Measurements from ENCODE around the gene TM2D3. TPM values are rescaled to one million over a fixed set of nuclear protein-coding genes. Genes with fewer than 3 reads are reported as not detected.

TM2D3 gene
- total and polyA plus RNA-seq, 8 donors, result 20.4 to 128 (median 46.2) TPM

- Histone ChIP-seq H3K9me3 (no peaks in the 10 kb centered on the region), H3K27ac (peak overlapping the region in 1 of 5 donors; percentile 69), H3K4me1 (peaks cover 11 to 40% (median 28%) of the 10 kb centered on the region in 4 donors), H3K27me3 (peaks cover 0 to 3% (median 0%) of the 10 kb centered on the region in 3 donors), H3K4me3 (no peak overlapping the region), H3K36me3 (no peaks in the 10 kb centered on the region)
- no peak for TF ChIP-seq POLR2AphosphoS5 (IDR thresholded peaks at IDR 0.05)
- no peak for TF ChIP-seq EP300 (IDR thresholded peaks at IDR 0.05)
- TF ChIP-seq CTCF (IDR thresholded peaks at IDR 0.05), result no peak
- no peak for TF ChIP-seq POLR2A (IDR thresholded peaks at IDR 0.05)
- 80 to 91% (median 87%) methylated on average over 6 to 11 of the region's 11 CpGs for WGBS, 5 donors
- intact Hi-C loops (cut with DNase I; ENCODE audit: low total_unique reads), result no loop called here
- no peak for DNase-seq
These were observed 39.5 kb downstream of the TM2D3 start for GRCh38 chr15:101612676-101613075.

GRCh38 chr15:101611580-101612299 is 40.4 kb downstream of the TM2D3 start:
- Histone ChIP-seq H3K4me1 (peaks cover 11 to 37% (median 27%) of the 10 kb centered on the region in 4 donors), H3K27ac (no peak overlapping the region), H3K36me3 (no peaks in the 10 kb centered on the region), H3K27me3 (peaks cover 0 to 3% (median 0%) of the 10 kb centered on the region in 3 donors), H3K9me3 (no peaks in the 10 kb centered on the region), H3K4me3 (no peak overlapping the region)
- intact Hi-C loops (cut with DNase I; ENCODE audit: low total_unique reads), result no loop called here
- DNase-seq, result no peak
- TF ChIP-seq POLR2A (IDR thresholded peaks at IDR 0.05), result no peak
- no peak for TF ChIP-seq POLR2AphosphoS5 (IDR thresholded peaks at IDR 0.05)
- no peak for TF ChIP-seq CTCF (IDR thresholded peaks at IDR 0.05)
- TF ChIP-seq EP300 (IDR thresholded peaks at IDR 0.05), result no peak
- WGBS, 5 donors, result 82 to 92% (median 88%) methylated on average over 9 to 10 of the region's 10 CpGs

- DNase-seq, result no peak
- H3K27ac ChIP-seq, result no peak overlapping the region
- H3K4me3 ChIP-seq, result no peak overlapping the region
- H3K36me3 ChIP-seq, result no peaks in the 10 kb centered on the region
- intact Hi-C loops (cut with DNase I; ENCODE audit: low total_unique reads), result no loop called here
- TF ChIP-seq CTCF (IDR thresholded peaks at IDR 0.05) (no peak), POLR2A (IDR thresholded peaks at IDR 0.05) (no peak), POLR2AphosphoS5 (IDR thresholded peaks at IDR 0.05) (no peak), EP300 (IDR thresholded peaks at IDR 0.05) (no peak)
- no peaks in the 10 kb centered on the region for H3K9me3 ChIP-seq
- WGBS, 5 donors, result 78 to 87% (median 80%) methylated on average over 15 of the region's 15 CpGs
- H3K27me3 ChIP-seq, result peaks cover 0 to 3% (median 0%) of the 10 kb centered on the region in 3 donors
- H3K4me1 ChIP-seq, result peaks cover 5 to 30% (median 20%) of the 10 kb centered on the region in 4 donors
These were observed 41.2 kb downstream of the TM2D3 start for GRCh38 chr15:101611007-101611406.

GRCh38 chr15:101610611-101611000 is 41.6 kb downstream of the TM2D3 start:
- intact Hi-C loops (cut with DNase I; ENCODE audit: low total_unique reads), result no loop called here
- DNase-seq, result no peak
- peaks cover 1 to 26% (median 16%) of the 10 kb centered on the region in 4 donors for H3K4me1 ChIP-seq
- no peak for TF ChIP-seq POLR2AphosphoS5 (IDR thresholded peaks at IDR 0.05)
- TF ChIP-seq POLR2A (IDR thresholded peaks at IDR 0.05), result no peak
- no peak for TF ChIP-seq EP300 (IDR thresholded peaks at IDR 0.05)
- TF ChIP-seq CTCF (IDR thresholded peaks at IDR 0.05), result no peak
- no peaks in the 10 kb centered on the region for H3K9me3 ChIP-seq
- WGBS, 5 donors, result 86 to 98% (median 92%) methylated on average over 8 of the region's 8 CpGs
- no peak overlapping the region for H3K27ac ChIP-seq
- H3K27me3 ChIP-seq, result peaks cover 0 to 3% (median 0%) of the 10 kb centered on the region in 3 donors
- no peak overlapping the region for H3K4me3 ChIP-seq
- H3K36me3 ChIP-seq, result no peaks in the 10 kb centered on the region
